ENCODE results near the gene HEPACAM.

- TF ChIP-seq ESRRG (CRISPR knock-in tag; IDR thresholded peaks at IDR 0.05) = no peak
- TF ChIP-seq TSHZ2 (CRISPR knock-in tag; IDR thresholded peaks at IDR 0.05) = no peak
- no peak for TF ChIP-seq ZNF565 (CRISPR knock-in tag; conservative IDR thresholded peaks at IDR 0.05; ENCODE audit: low read depth)
- TF ChIP-seq PATZ1 (CRISPR knock-in tag; IDR thresholded peaks at IDR 0.05; ENCODE audit: borderline replicate concordance) = no peak
- no peak for TF ChIP-seq ZFP30 (CRISPR knock-in tag; IDR thresholded peaks at IDR 0.05)
- TF ChIP-seq RARB (CRISPR knock-in tag; IDR thresholded peaks at IDR 0.05) = no peak
Measured at GRCh38 chr11:124895471-124895971, 40.3 kb downstream of the HEPACAM start.
